Spinal cord (tissue), 10 donors: Measurements from ENCODE around the gene VAMP8. TPM values are rescaled to one million over a fixed set of nuclear protein-coding genes. Genes with fewer than 3 reads are reported as not detected.

Experiments used
- DNase-seq, 6 donors: peaks; one replicate each; pipeline versions ENCODE4 v3.0.0 to v3.0.0-alpha.2; 2013 to 2015; ENCODE audit warnings: low spot score in 6 of 6, low read depth in 4 of 6
- H3K27ac ChIP-seq: one replicate; pipeline ENCODE4 v1.5.1; 2013; ENCODE audit warnings: low read depth, low read length, control low read depth
- H3K27me3 ChIP-seq: one replicate; pipeline ENCODE4 v1.6.1; 2013; ENCODE audit warnings: low read length; ENCODE audit not compliant: control insufficient read depth, insufficient read depth
- H3K36me3 ChIP-seq: one replicate; pipeline ENCODE4 v1.6.1; 2013; ENCODE audit warnings: low read length; ENCODE audit not compliant: control insufficient read depth, insufficient read depth
- H3K4me1 ChIP-seq: one replicate; pipeline ENCODE4 v1.6.1; 2013; ENCODE audit warnings: low read length; ENCODE audit not compliant: control insufficient read depth, insufficient read depth
- H3K4me3 ChIP-seq: one replicate; pipeline ENCODE4 v1.5.1; 2013; ENCODE audit warnings: low read depth, low read length, control low read depth
- H3K9me3 ChIP-seq: one replicate; pipeline ENCODE4 v1.6.1; 2013; ENCODE audit warnings: low read length; ENCODE audit not compliant: control insufficient read depth, insufficient read depth
- WGBS: methylation state at CpG from one replicate; pipeline ENCODE4 v1.1.5; 2013; ENCODE audit warnings: missing lambda C conversion rate; ENCODE audit not compliant: insufficient coverage; 5-methylcytosine and 5-hydroxymethylcytosine counted together
- long read RNA-seq, 4 donors: transcript quantifications; one replicate each; lab custom pipeline, GENCODE V29; 2026
- polyA plus RNA-seq, 2 donors: library from polyadenylated mRNA; unstranded; fragments of 120-200 nt; gene quantifications; one replicate each; pipeline ENCODE4 v1.2.1, GENCODE V29; 2013; ENCODE audit not compliant: insufficient read length in 2 of 2
- total RNA-seq, 2 donors: library from RNA; depleted of rRNA in 1 of 2; stranded (reverse); fragments of 120-200 nt in 1 of 2; fragments of >200 nt in 1 of 2; gene quantifications; one replicate each; pipeline versions ENCODE4 v1.2.3 to v1.2.4, GENCODE V29; 2013 to 2014
- donor health status: healthy.

Gene VAMP8
- total RNA-seq (10 to 100 TPM; 10.3 to 32.3 TPM), polyA plus RNA-seq (10 to 100 TPM; 11.5 to 13.9 TPM)
- long read RNA-seq, donor 1, transcript VAMP8-201 (3 exons, 774 nt) = major isoform, 12 of 20 reads
- long read RNA-seq, donor 1, partial matches to known transcripts = 8 of 20 reads
- long read RNA-seq, donor 1, other reads (novel, unspliced or antisense) = 0 of 20 reads
- long read RNA-seq, donor 2, transcript VAMP8-201 (3 exons, 774 nt) = major isoform, 5 of 5 reads
- long read RNA-seq, donor 2, partial matches to known transcripts = 0 of 5 reads
- long read RNA-seq, donor 2, other reads (novel, unspliced or antisense) = 0 of 5 reads
- long read RNA-seq, donor 3, transcript VAMP8-201 (3 exons, 774 nt) = major isoform, 7 of 7 reads
- long read RNA-seq, donor 3, partial matches to known transcripts = 0 of 7 reads
- long read RNA-seq, donor 3, other reads (novel, unspliced or antisense) = 0 of 7 reads
- long read RNA-seq, donor 4, transcript VAMP8-201 (3 exons, 774 nt) = major isoform, 78 of 90 reads
- long read RNA-seq, donor 4, partial matches to known transcripts = 11 of 90 reads
- long read RNA-seq, donor 4, other reads (novel, unspliced or antisense) = 0 of 90 reads

DNA sequence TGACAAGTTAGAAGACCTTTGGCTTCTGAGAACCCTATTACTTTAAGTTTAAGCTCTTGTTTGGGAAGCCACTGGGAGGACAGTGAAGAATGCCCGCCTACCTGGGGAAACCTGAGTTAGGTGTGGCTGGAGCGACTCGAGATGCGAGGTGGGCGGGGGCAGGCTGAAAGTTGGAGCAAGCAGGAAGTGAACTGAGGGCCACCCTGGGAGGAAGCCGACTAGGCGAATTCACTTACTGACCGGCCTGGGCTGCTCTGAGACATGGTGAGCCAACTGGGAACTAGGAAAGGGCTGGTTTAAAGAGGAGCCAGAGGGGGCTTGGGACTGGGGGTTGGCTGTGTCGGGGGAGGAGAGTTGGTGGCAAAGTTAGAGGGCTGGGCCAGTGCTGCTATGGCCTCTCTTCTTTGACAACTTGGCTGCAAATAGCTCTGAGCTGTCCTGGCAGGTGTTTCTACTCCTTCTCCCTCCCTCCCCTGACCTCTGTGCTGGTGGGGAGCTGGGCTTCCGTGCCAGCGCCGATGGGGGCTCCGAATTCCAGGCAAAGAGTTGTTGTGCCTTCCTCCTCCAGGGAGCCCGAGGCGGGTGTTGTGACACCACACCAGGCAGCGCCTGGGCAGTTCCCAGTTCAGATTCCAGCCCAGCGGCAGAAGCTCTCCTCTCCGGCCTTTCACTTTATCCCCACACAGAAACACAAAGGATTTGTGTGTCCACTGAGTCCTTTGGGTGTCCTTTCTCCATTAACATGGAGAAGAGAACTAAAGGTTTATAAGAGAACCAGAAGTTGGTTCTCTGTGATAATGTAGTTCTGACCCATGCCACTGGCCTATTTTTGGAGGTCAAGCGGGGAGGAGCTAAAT lies at the start of gene VAMP8:
Gene VAMP8 (plus strand): TSS at position 201 of the 857 bp plus-strand sequence. CDS start 61 bp downstream, at position 262.
- H3K9me3 ChIP-seq = no peaks in the 10 kb centered on the region
- peak within 1 kb of the TSS; percentile 73 for H3K27ac ChIP-seq
- no peak for DNase-seq
- H3K36me3 ChIP-seq = no peaks in the 10 kb centered on the region
- H3K4me3 ChIP-seq = peak within 1 kb of the TSS; percentile 12
- H3K27me3 ChIP-seq = peaks cover 11% of the 10 kb centered on the region
- WGBS = 28% methylated on average over 18 of the region's 19 CpGs
- peaks cover 27% of the 10 kb centered on the region for H3K4me1 ChIP-seq

DNA sequence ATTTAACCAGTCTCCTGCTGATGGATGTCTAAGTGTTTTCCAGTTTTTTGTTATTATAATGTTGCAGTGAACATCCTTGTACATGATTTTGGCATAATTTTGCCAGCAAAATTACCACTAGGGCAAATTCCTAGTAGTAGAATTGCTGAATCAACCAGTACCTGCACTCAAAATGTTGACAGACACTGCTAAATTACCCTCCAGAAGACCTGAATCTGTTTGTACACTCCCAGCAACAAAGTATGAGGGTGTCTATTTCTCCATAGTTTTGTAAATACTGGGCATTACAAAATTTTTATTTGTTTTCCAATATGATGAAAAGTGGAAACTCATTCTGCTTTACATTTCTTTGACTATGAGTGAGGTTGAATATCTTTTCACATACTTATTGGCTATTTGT lies 49.6 kb upstream of the VAMP8 start:
- Histone ChIP-seq H3K27ac (no peak overlapping the region), H3K27me3 (no peaks in the 10 kb centered on the region), H3K4me3 (no peak overlapping the region), H3K9me3 (no peaks in the 10 kb centered on the region), H3K4me1 (peaks cover 32% of the 10 kb centered on the region), H3K36me3 (no peaks in the 10 kb centered on the region)
- no peak for DNase-seq

DNA sequence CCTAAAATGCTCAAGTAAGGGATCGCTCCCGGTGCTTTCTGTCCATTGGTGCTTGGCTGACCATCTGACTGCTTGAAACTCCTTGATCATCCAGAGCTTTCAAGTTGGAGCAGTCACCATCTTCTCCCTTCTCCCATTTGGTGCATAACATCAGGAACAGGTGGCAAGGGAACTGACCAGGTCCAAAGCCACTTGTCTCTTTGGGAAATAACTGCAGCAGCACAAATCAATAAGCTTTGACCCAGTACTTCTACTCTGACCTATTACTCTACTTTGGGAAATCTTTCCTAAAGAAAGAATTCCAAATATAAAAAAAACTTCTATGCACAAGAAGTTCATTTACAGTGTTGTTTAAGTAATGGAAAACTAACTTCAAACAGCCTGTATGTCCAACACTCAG lies 49.0 kb upstream of the VAMP8 start:
- no peak overlapping the region for H3K27ac ChIP-seq
- no peaks in the 10 kb centered on the region for H3K36me3 ChIP-seq
- H3K9me3 ChIP-seq = no peaks in the 10 kb centered on the region
- H3K4me3 ChIP-seq = no peak overlapping the region
- H3K27me3 ChIP-seq = no peaks in the 10 kb centered on the region
- peaks cover 28% of the 10 kb centered on the region for H3K4me1 ChIP-seq
- WGBS = 91% methylated on average over 2 of the region's 2 CpGs
- DNase-seq = no peak

DNA sequence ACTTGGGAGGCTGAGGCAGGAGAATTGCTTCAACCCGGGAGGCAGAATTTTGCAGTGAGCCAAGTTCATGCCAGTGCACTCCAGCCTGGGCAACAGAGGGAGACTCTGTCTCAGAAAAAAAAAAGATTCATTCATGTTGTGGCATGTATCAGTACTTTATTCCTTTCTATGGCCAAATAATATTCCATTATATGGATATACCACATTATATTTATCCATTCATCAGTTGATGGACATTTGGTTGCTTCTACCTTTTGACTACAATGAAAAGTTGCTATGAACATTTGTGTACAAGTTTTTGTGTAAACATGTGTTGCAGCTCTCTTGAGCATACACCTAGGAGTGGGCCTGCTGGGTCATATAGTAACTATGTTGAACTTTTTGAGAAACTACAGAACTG lies 47.6 kb upstream of the VAMP8 start:
- DNase-seq = no peak
- H3K27ac ChIP-seq = no peak overlapping the region
- no peaks in the 10 kb centered on the region for H3K36me3 ChIP-seq
- H3K9me3 ChIP-seq = no peaks in the 10 kb centered on the region
- H3K4me1 ChIP-seq = peaks cover 14% of the 10 kb centered on the region
- no peaks in the 10 kb centered on the region for H3K27me3 ChIP-seq
- no peak overlapping the region for H3K4me3 ChIP-seq
- WGBS = 88% methylated on average over 1 of the region's 1 CpG

DNA sequence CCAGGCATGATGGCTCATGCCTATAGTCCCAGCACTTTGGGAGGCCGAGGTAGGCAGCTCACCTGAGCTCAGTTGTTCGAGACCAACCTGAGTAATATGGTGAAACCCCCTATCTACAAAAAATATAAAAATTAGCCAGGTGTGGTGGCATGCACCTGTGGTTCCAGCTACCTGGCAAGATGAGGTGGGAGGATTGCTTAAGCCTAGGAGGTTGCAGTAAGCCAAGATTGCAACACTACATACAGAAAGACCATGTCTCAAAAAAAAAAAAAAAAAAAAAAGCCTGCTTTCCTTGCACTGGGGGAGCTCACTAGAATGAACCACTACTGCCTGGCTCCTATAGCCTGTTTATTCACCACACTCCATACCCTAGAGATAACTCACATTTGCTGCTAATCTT lies 45.8 kb upstream of the VAMP8 start:
- no peak overlapping the region for H3K27ac ChIP-seq
- DNase-seq = no peak
- no peaks in the 10 kb centered on the region for H3K27me3 ChIP-seq
- no peak overlapping the region for H3K4me3 ChIP-seq
- WGBS = no CpG with 5 or more reads among the region's 2 CpGs
- H3K9me3 ChIP-seq = no peaks in the 10 kb centered on the region
- no peaks in the 10 kb centered on the region for H3K36me3 ChIP-seq
- peaks cover under 1% of the 10 kb centered on the region for H3K4me1 ChIP-seq

DNA sequence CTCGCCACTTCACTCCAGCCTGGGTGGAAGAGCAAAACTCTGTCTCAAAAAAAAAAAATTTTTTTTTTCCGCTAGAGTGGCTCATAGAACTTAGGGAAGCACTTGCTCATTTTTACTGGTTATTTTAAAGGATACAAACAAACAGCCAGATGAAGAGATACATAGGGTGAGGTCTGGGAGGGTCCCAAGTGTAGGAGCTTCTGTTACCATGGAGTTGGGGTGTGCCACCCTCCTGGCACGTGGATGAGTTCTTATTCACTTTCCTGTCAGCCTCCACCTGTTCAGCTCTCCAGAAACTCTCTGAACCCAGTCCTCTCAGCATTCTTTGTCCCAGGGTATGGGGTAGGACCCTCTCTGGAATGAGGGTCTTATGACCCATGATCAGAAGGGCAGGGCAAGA lies 43.3 kb upstream of the VAMP8 start:
- WGBS = no CpG with 5 or more reads among the region's 3 CpGs
- no peak for DNase-seq
- no peak overlapping the region for H3K4me3 ChIP-seq
- H3K27me3 ChIP-seq = no peaks in the 10 kb centered on the region
- no peak overlapping the region for H3K27ac ChIP-seq
- H3K4me1 ChIP-seq = peaks cover 14% of the 10 kb centered on the region
- H3K9me3 ChIP-seq = no peaks in the 10 kb centered on the region
- H3K36me3 ChIP-seq = no peaks in the 10 kb centered on the region

DNA sequence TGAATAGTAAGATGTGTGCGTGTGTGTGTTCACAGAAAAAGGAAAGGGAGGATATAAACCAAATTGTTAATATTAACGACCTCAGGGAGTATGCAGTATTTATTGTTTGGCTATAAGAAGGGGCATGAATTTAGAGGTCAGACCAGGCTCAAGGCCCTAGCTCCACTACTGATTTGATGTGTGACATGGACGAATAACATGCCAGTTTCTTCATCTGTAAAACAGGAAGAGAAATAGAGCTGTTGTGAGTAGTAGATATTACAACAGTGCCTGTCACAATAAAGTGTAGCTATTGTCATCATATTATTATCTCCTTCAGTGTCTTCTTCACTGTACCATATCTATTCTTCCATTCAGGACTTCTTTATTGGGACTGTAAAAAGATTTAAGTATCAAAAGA lies 42.5 kb upstream of the VAMP8 start:
- H3K36me3 ChIP-seq = peaks cover 2% of the 10 kb centered on the region
- 83% methylated on average over 2 of the region's 3 CpGs for WGBS
- DNase-seq = no peak
- H3K27ac ChIP-seq = no peak overlapping the region
- H3K27me3 ChIP-seq = no peaks in the 10 kb centered on the region
- no peak overlapping the region for H3K4me3 ChIP-seq
- H3K4me1 ChIP-seq = peaks cover 14% of the 10 kb centered on the region
- no peaks in the 10 kb centered on the region for H3K9me3 ChIP-seq

DNA sequence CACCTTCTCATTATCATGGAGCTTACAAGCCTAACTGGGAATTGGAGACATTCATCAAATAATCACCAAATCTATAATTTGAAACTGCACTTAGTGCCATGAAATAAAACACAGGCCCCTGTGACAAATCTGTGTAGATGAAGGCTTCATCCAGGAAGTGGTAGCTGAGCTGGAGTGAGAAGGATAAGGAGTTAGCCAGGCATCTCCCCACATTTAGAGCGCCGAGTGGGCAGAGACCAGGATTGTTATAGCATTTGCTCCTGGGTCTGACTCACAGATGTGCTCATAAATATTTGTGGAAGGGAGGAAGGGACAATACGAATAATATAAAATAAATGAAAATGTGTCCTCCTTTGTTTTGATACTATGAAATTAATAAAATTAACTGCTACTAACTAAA lies 40.9 kb upstream of the VAMP8 start:
- Histone ChIP-seq H3K4me1 (peaks cover 14% of the 10 kb centered on the region), H3K27ac (no peak overlapping the region), H3K36me3 (peaks cover 4% of the 10 kb centered on the region), H3K9me3 (no peaks in the 10 kb centered on the region), H3K4me3 (no peak overlapping the region), H3K27me3 (no peaks in the 10 kb centered on the region)
- peak in 1 of 6 donors; percentile 66 for DNase-seq
- WGBS = no CpG with 5 or more reads among the region's 3 CpGs

DNA sequence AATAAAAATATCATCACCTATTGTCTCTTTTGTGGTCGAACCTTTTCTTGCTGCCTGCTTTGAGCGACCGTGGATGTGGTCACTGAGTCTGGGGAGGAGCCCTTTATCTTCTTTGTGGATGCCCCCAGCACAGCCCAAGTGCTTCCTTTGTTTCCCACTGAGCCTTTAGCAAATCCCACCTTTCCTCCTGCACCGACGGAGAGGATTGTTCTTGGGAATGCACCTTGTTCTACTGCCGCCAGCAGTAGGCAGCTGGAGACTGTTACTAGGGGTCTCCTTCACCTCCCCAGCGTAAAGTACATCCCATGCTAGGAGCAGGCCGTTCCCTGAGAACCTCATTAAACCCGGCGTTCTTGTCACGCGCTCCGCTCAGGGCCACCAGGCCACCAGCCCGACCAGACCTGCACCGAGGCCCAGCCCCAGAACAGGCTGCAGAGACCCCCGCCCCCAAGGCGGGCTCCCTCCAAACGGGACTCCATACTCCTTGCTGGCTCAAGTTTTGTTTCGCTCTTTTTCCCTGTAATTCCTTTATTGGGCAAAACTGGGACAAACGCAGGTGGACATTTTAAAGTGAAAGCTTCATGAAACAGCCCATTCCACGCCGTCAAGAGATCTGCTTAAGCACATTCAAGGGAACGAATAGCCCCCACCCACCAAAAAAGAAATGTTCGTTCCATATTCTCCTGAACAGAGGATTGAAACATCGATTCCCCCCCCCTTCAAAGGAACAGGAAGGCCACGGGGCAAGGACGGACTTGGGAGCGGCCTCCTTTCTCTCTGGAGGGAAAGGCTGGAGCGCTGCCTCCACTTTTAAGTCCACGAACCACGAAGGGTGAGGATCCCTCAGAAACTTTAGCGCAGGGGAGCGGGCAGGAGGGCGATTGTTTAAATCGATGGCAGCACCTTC lies 39.5 kb upstream of the VAMP8 start:
- H3K27ac ChIP-seq = peak overlapping the region; percentile 100
- H3K36me3 ChIP-seq = peaks cover 9% of the 10 kb centered on the region
- DNase-seq = peak in 3 of 6 donors; percentile 47 to 87 (median 80)
- H3K27me3 ChIP-seq = no peaks in the 10 kb centered on the region
- peaks cover 14% of the 10 kb centered on the region for H3K4me1 ChIP-seq
- WGBS = 1% methylated on average over 32 of the region's 35 CpGs
- H3K4me3 ChIP-seq = peak overlapping the region; percentile 97
- H3K9me3 ChIP-seq = no peaks in the 10 kb centered on the region
